HuH-7 (cell line): ENCODE results near the gene TOP2A.
"Not testable (repeated sequence)": the region's sequence is repeated elsewhere in the genome, so short reads cannot be mapped to it uniquely, and the experiment has no call there.

ENCODE experiments used
- DNase-seq: peaks from one replicate; pipeline ENCODE4 v3.0.0; 2011; ENCODE audit warnings: low spot score

TOP2A gene

DNA sequence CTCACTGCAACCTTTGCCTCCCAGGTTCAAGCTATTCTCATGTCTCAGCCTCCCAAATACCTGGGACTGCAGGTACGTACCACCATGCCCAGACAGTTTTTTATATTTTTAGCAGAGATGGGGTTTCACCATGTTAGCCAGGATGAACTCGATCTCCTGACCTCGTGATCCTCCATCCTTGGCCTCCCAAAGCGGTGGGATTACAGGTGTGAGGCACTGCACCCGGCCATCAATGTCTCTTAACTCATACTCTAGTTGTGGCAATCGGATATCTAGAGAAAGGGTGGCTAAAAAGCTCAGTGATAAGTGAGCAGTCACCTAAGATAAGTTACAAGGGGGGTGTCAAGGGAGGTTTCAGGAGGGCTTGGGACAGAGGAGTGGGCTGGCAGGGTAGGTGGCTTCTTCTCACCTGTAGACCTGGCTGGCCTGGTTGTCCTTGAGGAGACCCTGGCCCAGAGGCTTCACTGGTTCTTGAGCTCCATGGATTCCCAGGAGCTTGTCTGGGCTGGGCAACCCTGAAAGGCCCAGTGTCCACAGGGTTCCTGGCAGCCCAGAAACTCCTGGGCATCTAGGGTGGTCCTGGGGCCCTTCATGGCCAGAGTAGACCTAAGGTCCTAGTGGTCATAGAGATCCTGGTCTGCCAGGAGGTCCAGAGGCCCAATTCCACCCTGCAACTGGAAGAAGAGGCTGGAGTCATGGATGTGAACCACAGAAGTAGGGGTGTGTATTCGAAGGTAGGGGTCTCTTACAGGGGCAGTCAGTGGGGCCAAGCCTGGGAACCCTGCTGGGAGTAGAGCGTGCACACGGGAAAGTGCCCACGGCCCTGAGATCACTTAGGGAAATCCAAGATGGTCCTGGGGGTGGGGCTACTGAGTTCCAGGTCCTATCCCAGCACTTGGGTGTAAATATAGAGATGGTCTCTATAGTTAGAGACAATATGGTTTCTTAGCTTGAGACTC lies 12.9 kb upstream of the TOP2A start:
- DNase-seq, result no peak

DNA sequence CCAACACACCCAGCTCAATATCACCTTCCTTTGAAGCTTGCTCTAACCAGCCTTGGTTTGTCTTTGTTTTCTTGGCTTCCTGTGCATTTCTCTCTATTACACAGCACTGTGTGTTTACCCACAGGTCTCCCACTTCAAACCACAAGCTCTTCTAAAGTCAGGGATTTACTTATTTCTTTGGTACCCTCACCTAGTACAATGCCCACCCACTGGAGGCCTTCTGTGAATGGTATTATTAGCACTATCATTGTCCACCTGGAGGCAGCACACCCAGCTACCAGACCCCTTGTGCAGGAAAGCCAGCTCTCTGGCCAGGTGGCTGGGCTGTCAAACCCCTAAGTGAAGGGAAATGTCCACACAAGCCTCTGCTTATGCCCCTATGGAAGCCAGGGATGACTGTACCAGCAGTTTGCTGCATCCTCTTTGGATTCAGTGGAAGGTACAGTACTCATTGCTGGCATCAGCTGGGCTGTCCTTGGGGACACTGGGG lies 9.4 kb upstream of the TOP2A start:
- DNase-seq, result no peak

GRCh38 chr17:40425741-40426140 lies 8.0 kb upstream of the TOP2A start:
- no peak for DNase-seq

DNA sequence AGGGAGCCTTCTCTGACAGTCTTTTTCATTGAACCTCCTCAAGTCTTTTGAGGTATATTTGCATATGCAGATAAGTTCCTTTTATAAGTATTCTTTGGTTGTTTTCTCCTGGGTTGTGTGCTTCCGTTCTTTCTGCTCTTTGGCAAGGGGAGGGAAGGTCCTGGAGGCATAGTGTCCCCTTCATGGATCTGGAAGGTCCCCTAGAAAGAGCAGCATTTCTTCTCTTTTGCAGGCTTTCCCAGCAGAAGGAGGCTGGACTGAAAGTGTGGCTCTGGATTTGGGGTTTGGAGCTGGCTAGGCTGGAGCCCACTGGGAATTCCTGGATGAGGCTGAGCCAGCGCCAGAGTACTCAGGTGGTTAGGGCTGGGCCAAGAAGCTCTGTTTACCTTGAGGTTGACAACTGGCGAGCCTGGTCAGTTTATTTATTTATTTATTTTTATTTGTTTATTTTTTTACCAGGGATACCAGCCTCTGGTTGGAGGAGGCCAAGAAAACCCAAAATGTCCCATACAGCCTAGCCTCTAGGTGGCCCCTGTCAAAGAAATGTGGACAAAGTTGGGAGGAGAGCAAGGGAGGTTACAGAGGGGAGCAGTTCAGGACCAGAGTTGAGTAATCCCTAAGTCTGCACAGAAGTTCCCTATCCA lies 5.4 kb upstream of the TOP2A start:
- no peak for DNase-seq

DNA sequence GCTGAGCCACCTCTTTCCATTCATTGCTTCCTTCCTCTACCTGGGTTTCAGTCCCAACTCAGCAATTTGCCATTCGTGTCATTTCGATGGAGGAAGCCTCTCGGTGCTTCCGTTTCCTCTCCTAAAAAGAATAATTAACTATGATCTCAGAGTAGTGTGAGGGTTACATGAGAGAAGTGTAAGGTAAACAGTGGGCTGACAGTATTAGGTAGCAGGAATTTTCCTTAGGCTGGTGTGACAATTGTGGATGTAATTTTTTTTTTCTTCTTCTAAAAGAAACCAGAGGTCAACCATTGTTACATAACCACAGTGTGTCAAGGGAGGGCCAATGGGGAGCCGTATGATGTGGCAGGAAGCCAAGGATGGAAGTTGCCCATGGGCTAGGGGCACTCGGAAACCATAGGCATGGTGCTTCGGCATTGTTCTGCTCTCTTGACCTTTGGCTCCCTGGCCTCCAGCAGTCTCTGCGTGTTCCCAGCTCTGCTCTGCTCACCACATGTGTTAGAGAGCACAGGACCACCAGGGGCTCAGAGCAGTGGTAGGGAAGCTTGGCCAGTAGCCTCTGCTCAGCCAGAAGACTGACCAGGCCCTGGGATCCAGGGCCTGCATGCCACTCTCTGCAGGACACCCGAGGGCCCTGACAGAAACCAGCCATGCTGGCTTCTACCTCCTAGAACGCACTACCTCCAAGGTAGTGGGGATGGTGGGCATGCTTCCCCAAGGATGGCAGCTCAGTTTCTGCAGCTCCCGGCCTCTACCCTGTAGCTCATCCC lies 2.0 kb upstream of the TOP2A start:
- no peak for DNase-seq

DNA sequence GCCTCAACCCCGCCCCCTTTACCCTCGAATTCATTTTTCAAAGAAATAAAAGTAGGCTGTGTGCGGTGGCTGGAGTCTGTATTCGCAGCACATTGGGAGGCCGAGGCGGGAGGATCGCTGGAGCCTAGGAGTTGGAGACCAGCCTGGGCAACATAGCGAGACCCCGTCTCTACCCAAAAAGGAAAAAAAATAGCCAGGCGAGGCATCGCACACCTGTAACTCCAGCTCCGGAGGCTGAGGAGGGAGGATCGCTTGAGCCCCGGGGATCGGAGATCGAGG lies 671 bp upstream of the TOP2A start:
- DNase-seq, result no peak

- no peak for DNase-seq
Measured at GRCh38 chr17:40417258-40417608, 463 bp downstream of the TOP2A start.

DNA sequence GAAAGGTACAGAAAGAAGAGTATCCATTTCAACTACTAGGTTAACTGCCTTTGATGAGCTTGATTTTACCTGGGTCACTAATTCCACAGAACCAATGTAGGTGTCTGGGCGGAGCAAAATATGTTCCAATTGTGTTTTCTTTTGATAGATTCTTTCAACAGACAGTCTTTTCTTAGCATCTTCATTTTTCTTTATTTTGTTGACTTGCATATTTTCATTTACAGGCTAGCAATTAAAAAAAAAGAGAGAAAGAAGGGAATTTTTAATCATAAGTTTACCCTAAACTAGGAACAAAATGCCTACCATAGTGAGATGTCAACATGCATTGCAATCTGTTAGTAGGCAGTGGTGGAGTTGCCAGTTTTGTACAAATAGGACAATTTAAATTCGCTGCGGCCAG lies 1.0 kb downstream of the TOP2A start:
- no peak for DNase-seq

- DNase-seq, result no peak
Measured at GRCh38 chr17:40415390-40415789, 2.3 kb downstream of the TOP2A start.

GRCh38 chr17:40414312-40414711 lies 3.4 kb downstream of the TOP2A start:
- DNase-seq, result not testable (repeated sequence)

- no peak for DNase-seq
Measured at GRCh38 chr17:40412880-40413279, 4.8 kb downstream of the TOP2A start.

- no peak for DNase-seq
Measured at GRCh38 chr17:40411821-40412220, 5.9 kb downstream of the TOP2A start.

GRCh38 chr17:40410082-40410481 lies 7.6 kb downstream of the TOP2A start:
- no peak for DNase-seq

GRCh38 chr17:40409540-40409939 lies 8.2 kb downstream of the TOP2A start:
- not testable (repeated sequence) for DNase-seq

DNA sequence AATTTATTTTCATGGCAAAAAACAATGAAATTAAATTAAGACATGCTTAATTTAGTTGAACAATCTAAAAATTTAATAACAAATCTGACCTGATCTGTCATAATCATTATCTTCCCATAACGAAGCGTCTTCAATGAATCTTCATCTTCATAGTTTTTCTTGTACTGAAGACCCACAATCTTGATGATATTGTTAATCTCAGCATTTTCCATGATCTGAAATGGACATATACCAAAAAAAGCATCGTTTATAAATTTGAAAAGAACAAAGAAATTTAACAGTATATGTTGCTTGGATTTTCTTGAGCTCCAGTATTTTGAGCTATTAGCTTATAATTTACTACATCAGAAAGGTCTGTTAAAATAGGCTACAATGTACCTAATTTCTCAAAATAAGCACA lies 10.2 kb downstream of the TOP2A start:
- no peak for DNase-seq

DNA sequence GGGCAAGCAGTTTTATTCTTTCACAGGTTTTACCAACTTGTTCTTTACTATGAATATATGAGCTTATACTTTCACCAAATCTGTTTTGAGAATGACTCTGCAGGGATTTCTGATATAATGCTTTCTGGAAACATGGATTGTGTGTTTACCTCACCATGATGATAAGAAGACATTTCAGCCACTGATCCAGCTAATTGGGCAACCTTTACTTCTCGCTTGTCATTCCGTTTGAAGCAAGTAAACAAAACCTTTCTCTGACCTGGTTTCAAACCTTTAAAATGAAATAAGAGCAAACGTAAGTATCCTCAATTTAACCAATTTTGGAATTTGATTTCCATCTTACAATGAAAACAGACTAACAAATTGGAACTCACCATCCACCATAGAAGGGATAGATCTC lies 13.7 kb downstream of the TOP2A start:
- no peak for DNase-seq

- no peak for DNase-seq
Measured at GRCh38 chr17:40402668-40403067, 15.0 kb downstream of the TOP2A start.

DNA sequence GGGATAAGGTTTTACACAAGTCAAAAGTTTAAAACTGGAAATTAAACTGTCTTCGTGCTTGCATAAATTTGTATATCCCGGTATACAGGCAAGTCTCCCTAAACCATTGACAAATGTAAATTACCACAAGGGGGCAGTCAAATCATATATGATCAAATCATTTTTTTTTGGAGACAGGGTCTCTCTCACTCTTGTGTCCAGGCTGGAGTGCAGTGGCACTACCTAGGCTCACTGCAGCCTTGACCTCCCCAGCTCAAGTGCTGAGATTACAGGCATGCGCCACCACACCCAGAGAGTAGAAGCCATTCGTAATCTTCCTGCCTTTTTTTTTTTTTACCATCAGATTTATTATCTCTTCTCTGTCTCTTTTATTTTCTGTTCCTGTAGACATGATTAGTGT lies 18.5 kb downstream of the TOP2A start:
- no peak for DNase-seq

DNA sequence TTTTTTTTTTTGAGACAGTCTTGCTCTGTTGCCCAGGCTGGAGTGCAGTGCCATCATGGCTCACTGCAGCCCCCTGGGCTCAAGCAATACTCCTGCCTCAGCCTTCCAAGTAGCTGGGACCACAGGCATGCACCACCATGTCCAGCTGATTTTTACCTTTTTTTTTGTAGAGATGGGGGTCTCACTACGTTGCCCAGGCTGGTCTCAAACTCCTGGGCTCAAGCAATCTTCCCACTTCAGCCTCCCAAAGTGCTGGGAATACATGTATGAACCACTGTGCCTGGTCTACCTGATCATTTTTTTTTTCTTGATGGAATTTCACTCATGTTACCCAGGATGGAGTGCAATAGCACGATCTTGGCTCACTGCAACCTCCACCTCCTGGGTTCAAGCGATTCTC lies 31.1 kb downstream of the TOP2A start:
- DNase-seq, result not testable (repeated sequence)

DNA sequence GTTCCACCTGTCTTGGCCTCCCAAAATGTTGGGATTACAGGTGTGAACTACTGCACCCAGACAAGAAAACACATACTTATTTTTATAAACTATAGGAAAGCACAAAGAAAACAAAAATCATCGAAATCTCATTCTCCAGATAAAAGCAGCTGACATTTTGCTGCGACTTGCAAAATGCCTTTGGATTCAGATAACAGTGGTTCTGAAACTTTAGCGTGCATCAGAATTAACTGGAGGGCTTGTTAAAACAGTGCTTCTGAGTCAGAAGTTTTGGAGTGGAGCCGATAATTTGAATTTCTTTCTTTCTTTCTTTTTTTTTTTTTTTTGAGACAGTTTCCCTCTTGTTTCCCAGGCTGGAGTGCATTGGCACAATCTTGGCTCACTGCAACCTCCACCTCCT lies 35.4 kb downstream of the TOP2A start:
- no peak for DNase-seq

DNA sequence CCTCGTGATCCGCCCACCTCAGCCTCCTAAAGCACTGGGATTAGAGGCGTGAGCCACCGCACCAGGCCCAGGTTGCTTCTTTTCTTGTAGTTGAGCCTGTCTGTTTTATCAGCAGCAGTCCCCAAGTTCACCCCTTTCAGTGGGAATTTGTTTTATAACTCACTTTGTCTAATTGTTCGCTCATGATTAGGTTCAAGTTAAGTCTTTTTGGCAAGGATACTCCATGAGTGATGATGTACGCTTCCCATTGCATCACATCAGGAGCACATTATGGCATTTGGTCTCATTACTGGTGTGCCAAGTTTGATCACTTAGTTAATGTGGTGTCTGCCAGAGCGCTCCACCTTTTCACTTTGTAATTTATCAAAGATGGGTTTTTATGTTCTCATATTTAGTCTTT lies 38.7 kb downstream of the TOP2A start:
- DNase-seq, result no peak

DNA sequence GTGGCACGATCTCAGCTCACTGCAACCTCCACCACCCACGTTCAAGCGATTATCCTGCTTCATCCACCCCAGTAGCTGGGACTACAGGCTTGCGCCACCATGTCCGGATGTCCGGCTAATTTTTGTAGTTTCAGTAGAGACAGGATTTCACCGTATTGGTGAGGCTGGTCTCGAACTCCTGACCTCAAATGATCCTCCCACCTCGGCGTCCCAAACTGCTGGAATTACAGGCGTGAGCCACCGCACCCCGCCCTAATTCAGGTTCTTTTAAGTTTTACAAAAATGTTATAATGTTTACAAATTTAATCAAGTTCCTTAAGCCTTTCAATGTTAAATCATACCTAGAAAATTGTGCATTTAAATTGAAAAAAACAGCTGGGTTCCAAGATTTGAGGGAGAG lies 39.9 kb downstream of the TOP2A start:
- DNase-seq, result no peak

- not testable (repeated sequence) for DNase-seq
Measured at GRCh38 chr17:40376541-40376940, 41.2 kb downstream of the TOP2A start.
